Neural progenitor cell (in vitro differentiated cells): ENCODE results near the gene ADRA2C.

Experiments used
- CTCF ChIP-seq: fragments of 200-600 bp; sonication (generic); IDR thresholded peaks from 2 replicates; pipeline ENCODE4 v1.5.1; 2017; ENCODE audit warnings: antibody characterized with exemption, mild to moderate bottlenecking
- EZH2 ChIP-seq: fragments of 200-600 bp; sonication (generic); IDR thresholded peaks from 2 replicates; pipeline ENCODE4 v1.6.1; 2017; ENCODE audit warnings: antibody characterized with exemption, mild to moderate bottlenecking, moderate library complexity
- EZH2phosphoT487 ChIP-seq: fragments of 200-600 bp; sonication (generic); IDR thresholded peaks from 2 replicates; pipeline ENCODE4 v1.6.1; 2017; ENCODE audit warnings: antibody characterized with exemption

GRCh38 chr4:3799496-3799895 is 33.3 kb downstream of the ADRA2C start:
- TF ChIP-seq CTCF (no peak), EZH2phosphoT487 (no peak), EZH2 (no peak)
